Stimulated activated CD4-positive, alpha-beta T cell treated with anti-CD3 and anti-CD28 coated beads, Interleukin-4, amount 100 ng/mL, for 48 hours (primary cell): ENCODE measurements around the gene TIAL1.
"Not testable (repeated sequence)": the region's sequence is repeated elsewhere in the genome, so short reads cannot be mapped to it uniquely, and the experiment has no call there.

Source experiments
- DNase-seq, 2 donors: peaks; one replicate each; pipeline ENCODE4 v3.0.0-alpha.2; 2020; ENCODE audit warnings: low read depth in 2 of 2

The TIAL1 gene

DNA sequence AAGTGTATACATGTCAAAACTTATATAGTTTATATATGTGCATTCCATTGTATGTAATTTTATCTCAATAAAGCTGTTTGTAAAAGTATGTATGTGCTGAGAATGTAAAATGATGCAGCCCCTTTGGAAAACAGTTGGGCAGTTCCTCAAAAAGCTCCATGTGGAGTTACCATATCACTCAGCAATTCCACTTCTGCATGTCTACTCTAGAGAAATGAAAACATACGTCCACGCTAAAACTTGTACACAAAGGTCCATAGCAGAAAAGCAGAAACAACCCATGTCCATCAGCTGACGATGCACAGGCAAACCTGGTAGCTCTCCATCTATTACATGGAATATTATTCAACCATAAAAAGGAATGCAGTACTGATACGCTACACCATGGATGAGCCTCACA is 45.9 kb downstream of the TIAL1 start:
- DNase-seq = no peak

DNA sequence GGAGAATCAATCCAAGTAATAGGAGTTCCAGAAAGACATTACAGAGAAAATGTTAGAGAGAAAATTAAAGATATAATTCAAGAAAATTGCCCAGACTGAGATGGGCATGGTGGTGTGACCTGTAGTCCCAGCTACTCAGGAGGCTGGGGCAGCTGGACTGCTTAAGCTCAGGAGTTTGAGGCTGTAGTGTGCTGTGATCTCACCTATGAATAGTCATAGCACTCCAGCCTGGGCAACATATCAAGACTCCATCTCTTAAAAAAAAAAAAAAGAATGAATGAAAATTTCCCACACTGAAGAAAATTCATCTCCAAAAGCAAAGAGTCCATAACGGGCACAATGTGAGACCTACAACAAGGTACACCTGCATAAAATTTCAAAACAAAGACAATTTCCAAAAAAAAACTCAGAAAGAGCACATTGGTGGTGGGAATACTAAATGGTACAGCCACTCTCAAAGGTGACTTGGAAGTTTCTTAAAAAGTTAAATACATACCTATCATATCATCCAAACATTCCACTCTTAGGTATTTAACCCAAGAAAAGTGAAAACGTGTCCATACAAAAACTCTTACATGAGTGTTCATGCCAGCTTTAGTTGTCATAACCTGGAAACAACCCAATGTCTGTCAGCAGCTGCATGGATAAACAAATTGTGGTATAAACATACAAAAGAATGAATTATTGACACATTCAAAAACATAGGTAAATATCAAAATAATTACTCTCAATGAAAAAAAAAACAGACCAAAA is 47.3 kb downstream of the TIAL1 start:
- no peak for DNase-seq

DNA sequence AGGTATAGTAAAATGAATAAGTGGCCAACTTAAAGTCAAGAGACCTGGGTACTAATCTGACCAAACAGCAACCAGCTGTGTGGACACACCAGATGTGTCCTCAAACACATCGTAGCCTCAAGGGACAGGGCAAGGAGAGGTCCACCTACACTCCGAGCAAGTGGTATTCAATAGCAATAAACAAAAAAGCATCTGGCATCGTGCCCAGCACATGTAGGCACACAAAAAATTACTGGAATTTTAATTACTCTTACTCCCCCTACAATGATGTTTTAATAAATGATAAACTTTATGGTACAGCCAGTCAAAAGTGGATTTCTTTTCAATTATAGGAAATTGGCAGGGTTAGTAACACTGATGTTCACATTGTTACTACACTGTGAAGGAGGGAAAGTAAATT is 50.8 kb downstream of the TIAL1 start:
- no peak for DNase-seq

DNA sequence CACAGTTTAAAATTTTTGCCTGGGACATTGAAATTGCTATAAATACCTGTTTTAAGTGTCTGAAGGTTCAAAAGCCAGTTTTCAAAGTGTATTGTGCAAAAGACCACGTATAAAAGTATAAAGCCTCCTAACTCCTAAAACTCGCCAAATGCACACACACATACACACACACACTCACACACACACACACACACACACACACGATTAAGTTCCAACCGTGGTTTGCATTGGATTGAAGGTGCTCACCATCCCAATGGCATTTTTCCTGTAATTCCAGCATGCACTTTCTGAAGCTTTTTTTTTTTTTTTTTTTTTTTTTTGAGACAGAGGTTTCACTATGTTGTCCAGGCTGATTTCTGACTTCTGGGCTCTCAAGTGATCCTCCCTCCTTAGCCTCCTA is 51.5 kb downstream of the TIAL1 start:
- DNase-seq = no peak

DNA sequence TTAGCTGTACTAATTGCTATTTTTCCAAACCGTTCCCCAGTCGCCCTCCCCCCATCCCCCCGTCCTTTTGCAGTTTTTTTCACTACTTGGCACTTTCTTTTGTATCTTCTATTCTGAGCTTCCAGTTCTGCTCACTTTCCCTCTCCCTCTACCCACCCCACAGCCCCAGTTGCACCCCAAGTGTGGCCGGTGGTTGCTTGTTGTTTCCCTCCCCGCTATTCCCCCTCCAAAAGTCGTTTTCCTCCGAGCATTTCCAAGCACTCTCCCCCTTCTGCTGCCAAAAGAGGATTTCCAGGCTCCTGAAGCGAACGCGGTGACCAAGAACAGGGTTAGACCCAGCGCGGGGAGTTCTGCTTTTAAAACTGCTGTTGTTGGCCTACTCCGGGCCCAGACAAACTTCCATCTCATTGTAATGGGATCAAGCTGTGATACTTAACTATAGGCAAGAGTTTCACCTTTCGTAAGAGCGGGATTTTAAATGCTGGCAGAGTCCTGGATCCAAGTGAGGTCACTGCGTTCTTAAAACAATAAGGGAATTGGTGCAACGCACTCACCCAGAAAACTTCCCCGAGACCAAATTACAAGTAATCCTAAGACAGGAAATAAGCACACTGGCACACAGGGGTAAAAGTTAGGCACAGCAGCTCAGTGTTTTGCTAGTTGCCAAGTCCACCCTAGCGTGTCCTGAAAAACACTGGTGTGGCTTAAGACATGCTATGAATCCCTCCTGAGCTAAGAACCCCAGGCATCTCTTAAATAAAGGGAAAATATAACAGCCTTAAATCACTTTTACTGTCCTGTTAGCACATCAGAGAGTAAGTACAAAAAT is 52.7 kb downstream of the TIAL1 start:
- no peak for DNase-seq

DNA sequence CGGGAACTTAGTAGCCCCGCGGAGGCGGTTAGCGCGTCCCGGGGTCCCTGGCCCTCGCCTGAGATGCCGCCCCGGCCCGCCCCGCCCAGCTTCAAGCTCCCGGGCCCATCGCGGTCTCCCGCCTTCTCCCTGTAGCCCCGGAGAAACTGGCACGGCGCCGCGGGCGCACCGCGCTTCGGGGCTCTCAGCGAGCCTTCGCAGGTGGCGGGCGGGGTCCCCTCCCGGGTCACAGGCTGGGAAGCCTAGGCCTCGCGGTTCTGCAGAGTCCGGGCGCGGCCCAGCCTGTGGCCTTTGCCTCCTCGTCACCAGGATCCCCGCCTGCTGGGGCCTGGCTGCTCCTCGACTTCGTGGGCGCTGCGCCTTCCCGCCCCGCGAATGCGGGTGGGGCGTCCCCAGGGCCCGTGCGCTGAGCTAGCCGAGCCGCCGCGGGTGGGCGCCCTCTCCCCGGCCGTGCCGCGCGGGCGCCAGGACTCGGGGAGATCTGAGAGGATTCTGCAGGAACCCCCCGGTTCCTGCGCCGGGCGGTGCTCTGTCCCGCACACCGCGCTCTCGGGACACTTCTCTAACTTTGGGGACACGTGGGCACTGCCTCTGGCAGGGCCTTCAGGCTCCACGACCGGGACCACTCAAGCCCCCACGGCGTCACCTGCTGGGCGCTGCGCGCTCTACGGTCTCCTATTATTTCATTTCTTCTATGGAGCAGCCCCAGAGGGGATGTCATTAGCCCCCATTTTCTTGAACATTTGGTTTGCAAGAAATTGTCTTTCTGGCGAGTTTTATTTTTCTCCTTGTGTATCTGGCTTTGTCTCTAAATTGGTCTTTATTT is 53.6 kb downstream of the TIAL1 start:
- peak; percentile 37 to 55 for DNase-seq

DNA sequence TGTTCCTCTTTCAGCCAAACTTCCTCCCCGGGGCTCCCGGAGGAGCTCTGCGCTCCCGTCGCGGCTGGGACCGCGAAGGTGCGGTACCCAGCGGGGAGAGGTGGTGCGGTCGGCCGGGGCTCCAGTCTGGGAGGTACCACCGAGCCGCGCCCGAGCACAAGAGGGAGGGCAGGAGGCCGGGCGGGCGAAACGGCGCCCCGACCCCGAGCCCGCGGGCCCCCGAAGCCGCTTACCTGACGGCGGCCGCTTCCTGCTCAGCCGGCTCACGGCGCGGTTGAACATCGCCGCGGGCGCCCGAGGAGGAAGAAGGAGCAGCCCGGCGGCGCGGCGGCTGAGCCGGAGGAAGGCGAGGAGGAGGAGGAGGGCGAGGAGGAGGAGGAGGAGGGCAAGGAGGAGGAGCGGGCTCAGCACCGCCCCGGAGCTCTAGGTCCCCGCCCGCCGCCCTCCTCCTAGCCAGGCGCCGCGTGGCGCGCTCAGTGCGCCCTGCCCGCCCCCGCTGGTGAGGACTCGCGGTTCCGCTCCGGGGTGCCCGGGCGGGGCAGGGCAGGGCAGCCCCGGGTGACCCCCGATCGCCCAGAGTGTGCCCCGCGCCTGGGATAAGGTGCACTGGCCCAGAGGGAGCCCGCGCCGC is 54.3 kb downstream of the TIAL1 start, which contains the start of gene RGS10:
Gene RGS10, minus strand, starts transcription at position 363 of the 631 bp plus-strand sequence. Its CDS starts 81 bp downstream, at position 282.
- peak; percentile 75 to 85 for DNase-seq

DNA sequence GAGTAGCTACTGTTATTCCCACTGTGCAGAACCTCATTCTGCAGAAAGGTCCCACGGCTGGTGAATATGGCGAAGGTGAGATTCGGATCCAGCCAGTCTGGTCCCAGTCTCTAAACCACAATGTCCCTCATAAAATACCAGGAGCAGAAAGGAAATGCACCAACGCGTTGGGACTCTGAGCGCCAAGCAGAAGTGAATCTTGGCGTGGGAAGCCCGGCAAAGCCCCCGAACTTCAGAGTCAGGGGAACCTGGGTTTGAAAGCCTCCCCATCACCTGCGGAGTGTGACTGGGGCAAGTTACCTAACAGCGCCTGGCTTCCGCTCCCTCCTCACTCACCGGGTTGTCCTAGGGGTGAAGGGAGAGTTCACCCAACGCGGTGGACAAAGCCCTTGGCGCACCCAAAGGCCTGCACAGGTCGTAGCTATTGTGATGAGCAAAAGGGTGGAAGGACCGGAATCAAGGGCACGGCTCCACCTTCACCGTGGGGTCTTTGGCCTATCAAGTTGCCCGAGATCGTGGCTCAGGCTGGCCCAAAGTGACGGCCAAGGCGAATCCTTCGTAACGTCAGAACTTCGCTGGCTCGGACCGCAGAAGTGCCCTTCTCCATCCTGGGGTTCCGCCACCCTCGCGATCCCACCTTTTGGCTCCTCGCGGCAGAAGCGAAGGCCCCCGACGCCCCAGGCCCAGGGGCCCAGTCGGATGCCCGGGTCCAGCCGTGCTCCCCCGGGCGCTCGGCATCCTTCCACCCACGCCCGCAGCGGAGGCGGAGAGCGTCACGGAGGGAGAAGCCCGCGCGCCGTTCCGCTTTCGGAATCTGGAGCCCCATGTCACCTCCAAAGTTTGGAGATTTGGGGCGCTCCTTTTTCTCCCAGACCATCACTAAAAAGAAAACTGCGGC is 55.1 kb downstream of the TIAL1 start:
- peak; percentile 59 to 64 for DNase-seq

DNA sequence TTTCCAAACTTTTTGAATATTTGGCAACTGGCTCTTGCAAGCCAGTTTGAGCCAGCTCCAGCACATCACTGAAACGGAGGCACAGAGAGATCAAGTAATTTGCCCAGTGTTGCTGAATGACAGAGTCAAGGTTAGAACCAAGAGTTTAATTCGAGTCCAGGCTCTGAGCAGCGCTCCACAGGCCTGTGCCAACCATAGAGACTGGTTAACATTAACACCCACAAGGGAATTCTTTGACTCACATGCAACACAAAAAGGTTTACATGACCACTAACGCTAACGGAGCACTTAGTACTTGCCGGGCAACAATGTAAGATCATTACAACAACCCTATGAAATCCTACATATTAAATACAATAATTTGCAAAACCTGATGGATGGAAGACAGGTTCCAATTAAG is 55.7 kb downstream of the TIAL1 start:
- no peak for DNase-seq

DNA sequence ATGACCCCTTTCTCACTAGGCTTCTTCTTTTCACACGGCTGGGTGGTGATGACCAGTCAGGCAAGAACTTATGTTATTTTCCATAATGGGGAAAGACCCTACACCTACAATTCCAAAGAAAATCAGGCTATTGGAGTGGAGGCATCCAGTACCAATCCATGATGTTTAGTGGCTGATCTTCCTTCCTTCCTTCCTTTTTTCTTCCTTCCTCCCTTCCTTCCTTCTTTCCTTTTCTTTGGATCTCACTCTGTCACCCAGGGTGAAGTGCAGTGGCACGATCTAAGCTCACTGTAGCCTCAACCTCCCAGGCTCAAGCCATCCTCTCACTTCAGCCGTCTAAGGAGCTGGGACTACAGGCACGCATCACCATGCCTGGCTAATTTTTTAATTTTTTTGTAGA is 56.7 kb downstream of the TIAL1 start:
- no peak for DNase-seq

DNA sequence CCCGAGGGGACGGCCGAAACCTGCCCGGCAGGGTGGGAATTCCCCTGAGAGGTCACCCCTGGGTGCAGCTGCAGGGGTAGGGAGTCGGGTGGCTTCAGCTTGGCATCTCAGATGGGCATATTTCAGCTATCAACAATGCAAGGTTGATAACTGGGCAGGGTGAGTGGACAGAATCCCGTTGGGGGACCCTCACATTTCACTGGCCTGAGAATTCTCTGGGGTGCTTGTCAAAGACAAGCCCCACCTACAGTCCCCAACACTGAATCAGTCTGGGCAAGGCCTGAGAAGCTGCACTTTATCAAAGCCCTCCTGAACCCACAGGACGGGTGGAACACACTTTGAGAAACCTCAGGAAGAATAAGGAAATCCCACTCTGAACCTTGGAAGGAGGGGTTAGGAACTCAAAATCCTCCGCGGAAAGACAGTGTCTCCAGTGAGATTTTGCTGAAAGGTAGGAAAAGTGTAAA is 57.4 kb downstream of the TIAL1 start:
- DNase-seq = no peak

DNA sequence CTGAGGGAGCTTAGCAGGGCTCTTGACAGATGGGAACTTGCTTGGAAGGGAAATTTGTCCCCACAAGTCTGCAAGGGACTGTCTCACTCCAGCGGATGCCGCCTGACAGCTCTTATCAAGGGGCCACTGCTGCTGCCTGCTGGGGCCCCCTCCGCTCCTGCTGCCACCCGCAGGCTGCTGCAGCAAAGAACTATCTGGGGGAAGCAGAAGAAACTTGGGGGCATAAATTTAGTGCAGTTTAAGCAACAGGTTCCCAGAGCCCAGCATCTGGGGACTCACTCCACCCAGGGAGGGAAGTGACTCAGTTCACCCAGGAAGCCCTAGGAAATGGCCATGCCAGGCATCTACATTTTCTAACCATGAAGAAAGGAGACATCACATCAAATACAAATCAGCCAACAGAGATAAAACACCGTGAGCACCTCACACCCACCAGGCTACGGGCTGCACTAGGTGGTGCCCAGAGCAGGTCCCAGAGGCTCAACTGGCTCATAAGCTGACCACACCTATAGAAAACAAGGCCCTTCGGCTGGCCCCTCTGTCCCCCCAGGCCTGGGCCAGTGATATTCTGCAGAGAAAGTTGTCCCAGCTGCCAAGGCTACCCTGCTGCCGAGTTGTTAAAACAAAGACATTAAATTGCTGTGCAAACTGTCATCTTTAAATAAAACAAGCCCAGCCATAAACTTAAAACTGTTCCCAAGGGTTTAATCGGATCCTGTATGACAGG is 58.0 kb downstream of the TIAL1 start:
- no peak for DNase-seq

DNA sequence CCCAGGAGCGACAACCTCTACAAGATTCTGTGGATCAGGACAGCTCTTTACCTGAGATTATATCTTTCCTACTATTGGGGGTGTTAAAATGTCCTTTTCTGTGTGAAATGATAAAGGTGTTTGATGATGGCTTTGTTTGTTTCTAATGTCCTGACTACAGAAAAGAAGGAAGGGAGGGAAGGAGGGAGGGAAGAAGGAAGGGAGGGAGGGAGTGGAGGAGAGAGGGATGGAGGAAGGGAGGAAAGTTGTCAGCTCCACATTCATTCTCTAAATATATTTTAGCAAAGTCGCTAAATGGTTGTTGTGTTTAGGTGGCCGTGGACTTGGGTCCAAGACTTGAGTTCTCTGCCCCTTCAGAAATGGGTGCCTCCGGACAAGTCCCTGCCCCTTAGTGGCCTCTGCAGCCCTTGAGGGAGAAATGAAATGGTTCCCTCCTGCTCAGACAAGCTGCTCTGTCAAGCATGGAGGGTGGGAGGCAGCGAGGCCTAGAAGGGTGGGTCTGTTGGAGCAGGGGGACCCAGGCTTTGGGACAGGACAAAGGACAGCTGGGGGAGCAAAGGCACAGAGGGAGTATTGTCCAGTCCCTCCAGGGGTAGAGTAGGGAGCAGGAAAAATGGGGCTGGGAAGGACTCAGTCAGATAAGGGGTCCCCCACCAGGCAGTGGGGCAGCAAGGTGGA is 58.7 kb downstream of the TIAL1 start:
- no peak for DNase-seq

DNA sequence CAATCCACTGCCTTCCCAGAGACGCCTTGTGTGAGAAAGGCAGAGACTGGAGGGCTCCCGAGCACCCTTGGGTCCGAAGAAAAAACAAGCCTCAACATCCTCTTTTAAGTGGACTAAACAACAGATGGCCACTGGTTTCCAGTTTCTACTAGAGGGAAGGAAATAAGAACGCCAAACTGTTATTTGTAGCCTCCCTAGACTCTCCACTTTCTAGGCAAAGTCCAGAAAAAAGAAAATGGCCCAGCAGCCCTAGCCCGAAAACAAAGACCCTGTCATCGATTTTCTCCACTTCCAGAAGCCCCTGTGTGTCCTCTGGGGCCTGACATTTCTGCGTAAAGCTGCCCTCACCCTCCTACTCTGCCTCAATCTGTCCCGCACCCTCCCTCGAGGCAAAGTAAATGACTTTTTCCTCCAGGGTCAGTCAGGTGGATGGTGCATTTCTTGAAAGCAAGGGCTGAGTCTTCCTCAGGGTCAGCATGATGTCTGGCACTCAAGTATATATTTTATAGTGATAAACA is 60.2 kb downstream of the TIAL1 start:
- no peak for DNase-seq

DNA sequence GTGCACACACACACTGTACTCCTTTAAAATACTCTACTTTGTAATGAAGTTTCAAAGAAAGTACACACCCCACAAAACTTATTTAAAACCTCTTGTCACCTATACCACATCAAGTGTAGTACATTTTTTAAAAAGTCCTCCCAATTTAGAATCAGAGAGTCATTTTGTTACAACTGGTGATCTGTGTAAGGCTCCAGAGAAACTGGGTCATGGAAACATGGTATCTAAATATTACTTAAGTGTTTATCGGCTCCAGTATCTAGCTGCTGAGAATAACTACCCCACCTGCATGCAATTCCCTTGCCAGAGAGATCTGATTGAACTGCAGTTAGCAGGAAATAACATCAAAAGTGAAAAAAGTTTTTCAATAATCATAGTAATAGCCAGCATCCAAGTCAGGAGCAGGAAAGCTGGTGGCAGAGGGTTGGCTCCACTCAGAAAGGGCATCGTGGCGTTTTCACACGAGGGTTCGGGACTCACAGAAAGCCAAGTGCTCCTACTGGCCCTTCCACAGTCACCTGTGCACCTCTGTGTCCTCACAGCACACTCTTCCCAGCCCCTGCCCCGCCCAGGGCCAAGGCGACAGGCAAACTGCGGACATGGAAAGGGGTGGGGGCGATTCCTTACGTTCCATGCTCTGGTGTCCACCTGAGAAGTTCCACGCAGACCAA is 60.8 kb downstream of the TIAL1 start:
- DNase-seq = no peak

DNA sequence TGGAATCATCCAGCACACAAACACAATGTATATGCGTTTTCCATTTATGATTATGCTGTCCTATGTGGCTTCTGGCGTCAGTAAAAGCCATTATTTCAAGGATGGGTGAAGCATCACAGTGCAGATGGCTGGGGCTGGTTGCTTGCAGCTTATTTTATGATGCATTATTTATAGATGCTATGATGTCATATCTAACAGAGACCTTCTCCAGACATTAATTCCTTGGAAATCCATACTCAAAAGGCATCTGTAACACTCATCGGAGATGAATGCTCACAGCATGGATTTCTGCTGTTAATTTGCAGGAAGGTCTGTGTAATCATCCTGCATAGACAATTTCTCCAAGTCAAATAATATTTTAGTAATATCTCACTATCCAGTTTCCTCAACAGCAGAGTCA is 61.5 kb downstream of the TIAL1 start:
- DNase-seq = no peak

DNA sequence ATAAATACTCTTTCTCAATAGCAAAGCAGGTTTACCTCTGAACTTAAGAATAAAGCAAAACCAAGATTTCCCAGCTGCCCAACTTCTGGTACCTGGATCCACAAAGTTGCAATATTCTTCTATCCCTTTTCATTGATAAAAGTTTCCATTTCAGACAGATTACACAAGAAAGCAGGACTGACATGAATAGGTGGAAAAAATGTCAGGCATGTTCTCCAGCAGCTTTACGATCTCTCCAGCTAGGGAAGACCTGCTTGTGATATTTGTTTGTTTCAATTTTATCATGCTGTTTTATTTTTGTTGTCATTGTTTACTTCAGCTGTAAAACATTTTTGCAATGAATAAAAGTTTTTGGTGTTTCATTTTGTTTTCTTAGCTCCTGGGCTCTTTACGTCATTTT is 63.3 kb downstream of the TIAL1 start:
- no peak for DNase-seq

DNA sequence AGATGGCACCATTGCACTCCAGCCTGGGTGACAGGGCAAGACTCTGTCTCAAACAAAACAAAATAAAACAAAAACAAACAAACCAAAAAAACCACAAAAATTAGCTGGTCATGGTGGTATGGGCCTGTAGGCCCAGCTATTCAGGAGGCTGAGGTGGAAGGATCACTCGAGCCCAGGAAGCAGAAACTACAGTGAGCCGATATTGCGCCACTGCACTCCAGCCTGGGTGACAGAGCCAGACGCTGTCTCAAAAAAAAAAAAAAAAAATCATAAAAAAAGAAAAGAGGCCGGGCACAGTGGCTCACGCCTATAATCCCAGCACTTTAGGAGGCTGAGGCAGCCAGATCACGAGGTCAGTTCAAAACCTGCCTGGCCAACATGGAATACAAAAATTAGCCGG is 64.0 kb downstream of the TIAL1 start:
- DNase-seq = not testable (repeated sequence)
